HTR-8/SVneo (cell line): ENCODE results near the gene GC.
"Not testable (repeated sequence)": the region's sequence is repeated elsewhere in the genome, so short reads cannot be mapped to it uniquely, and the experiment has no call there.

ENCODE experiments used
- DNase-seq: peaks from one replicate; pipeline ENCODE4 v3.0.0; 2011; ENCODE audit warnings: low spot score, mixed read lengths; ENCODE audit not compliant: insufficient read length
- FAIRE-seq: peaks from 2 replicates; lab custom pipeline; 2011; peaks lifted over from hg19 to GRCh38; lab: Jason Lieb, UNC

The GC gene

DNA sequence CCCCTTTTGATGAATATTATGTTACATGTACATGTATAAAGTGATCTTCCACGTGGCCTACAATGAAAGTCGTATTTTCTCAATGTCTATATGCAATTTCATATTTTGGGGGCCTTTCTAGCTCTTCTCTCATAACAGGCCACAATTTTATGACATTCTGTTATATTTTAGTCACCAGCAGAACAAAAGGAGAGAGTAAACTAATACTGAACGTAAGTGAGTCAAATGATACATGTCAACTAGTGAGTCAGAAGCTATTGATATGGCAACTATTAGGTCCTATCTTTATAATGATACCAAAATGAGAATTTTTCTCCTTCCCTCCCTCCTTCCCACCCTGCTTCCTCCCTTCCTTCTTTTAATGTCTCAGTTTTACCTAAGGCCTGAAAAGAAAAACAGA lies 14.4 kb downstream of the GC start:
- FAIRE-seq: no peak

DNA sequence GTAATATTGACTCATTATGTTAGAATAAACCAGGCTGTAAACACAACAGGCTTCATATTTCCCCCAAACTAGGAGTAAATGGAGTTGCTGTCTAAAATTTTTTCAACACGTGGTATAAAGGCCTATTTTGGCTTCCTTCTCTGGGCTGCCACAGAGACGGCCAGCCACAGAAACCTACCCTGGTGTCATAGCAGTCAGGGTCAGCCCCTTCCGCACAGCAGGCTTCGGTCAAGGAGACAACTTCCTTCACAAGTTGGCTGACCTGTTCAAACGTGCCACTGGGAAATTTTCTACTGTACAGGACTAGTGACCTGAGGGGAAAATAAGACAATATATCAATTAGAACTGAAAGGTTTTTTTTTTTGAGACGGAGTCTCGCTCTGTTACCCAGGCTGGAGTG lies 15.8 kb downstream of the GC start:
- DNase-seq (no peak), FAIRE-seq (no peak)

More for the DNA sequence above, 14.4 kb downstream of the GC start:
- DNase-seq: no peak

DNA sequence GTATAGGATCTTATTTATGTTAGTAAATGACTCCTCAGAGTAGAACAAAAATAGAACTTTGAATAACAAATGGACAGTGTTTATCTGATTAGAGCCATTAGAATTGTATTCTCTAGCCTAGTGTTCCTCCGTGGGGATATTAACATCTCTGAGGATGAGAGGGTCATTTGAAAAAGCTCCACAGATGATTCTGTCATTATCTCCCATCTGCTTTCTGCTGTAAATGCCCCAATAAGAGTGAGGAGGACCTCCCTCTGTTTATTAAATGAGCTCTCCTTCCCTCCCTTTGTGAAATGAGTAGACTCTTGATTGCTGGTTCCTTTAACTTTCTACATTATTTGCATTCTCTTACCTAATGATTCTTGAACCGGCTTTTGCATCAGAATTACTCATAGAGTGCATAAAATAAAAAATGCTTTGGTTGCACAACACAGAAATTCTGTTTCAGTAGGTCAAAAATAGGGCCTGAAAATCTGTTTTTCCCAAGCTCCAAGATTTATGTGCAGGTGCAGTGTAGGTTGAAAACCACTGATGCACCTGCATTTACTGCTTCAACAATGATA lies 18.0 kb downstream of the GC start:
- no peak for DNase-seq
- FAIRE-seq: no peak

DNA sequence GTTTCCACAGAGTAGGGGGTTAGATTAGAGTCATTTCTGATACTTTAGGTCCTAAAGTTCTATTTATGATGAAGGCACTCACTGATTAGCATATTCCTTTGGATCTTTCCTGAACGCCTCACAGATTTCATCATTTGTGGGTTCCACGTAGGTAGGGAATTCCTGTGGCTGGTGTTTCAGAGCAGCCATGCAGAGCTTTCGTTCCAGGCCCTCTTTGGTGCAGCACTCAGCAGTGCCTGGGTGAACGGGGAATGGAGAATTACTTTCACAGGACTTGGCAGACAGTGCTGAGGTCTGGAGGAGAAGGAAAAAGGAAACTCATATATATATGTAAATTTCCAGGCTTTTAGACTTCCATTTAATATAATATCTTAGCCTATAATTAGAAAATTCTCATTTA lies 18.5 kb downstream of the GC start:
- no peak for DNase-seq
- FAIRE-seq: no peak

DNA sequence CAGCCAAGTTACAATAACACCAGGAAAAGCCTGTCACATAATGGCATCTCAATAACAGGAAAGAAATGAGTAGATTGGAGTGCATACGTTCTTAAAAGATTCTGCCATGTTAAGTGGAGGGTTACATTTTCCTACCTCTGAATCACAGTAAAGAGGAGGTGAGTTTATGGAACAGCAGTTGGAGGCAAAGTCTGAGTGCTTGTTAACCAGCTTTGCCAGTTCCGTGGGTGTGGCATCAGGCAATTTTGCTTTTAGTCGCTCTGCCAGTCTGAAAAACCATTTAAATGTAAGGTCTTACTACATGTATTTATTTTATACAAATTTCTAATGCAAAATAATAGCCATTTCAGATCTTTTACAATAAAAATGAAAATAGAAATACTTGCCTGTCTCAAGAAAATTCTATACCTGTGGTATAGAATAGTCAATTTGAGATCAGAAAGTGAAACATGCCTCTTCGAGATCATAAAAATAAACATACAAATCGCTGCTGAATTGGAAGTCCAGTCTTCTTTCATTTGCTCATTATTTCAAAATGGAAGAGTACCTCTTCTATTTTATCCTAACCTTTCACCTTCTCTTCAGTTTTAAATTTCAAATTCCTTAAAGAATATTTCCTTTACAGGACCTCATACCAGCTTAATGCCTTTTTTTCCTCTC lies 31.4 kb downstream of the GC start:
- DNase-seq (no peak), FAIRE-seq (no peak)

DNA sequence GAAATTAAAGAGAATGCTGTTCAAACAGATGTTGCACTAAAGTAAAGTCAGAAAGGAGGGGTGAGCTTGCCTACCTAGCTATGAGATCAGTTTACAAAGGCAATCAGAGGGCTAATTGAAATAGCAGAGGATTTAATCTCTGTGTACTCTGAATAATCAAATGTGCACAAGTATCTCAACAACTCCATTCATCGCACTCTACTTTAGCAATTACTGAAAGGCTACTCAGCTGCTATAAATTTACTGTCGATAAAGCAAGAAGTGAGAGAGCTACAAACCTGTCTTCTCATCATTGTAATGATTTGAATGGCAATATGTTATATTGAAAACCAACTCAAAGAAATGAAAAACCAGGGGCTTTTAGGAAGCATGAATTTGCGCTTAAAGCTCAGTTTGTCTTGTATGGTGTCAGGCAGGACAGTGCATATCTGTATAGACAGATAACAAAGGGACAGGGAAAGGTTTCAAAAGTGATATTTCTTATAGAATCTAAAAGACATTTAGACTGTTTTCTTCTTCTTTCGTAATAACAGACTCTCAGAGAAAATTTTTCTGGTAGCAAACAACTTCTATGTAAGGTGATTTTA lies 34.8 kb downstream of the GC start:
- no peak for DNase-seq
- FAIRE-seq: no peak

DNA sequence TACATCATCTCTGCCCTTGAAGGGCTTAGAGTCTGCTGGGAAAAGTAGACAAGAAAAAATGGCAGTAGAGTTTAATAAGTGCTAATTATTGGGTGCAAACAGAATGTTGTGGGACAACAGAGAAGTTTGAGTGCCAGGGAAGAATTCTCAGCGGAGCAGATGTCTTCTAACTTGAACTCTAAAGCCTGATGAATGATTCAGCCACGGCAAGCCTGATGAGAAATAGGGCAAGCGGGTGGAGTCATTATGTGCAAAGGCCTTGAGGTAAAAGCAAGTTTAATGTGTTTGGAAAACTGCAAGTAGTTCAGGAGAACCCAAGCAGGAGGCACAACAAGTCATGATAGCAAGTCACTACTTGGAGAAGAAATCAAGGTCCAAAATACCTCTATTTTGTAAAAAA lies 37.5 kb downstream of the GC start:
- DNase-seq (no peak), FAIRE-seq (no peak)

DNA sequence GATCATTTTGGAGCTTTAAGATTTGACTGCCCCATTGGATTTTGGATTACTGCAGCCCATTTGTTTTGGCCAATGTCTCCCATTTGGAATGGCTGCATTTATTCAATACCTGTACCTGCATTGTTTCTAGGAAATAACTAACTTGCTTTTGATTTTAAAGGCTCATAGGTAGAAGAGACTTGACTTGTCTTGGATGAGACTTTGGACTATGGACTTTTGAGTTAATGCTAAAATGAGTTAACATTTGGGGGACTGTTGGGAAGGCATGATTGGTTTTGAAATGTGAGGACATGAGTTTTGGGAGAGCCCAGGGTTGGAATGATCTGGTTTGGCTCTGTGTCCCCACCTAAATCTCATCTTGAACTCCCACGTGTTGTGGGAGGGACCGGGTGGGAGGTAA lies 45.1 kb downstream of the GC start:
- not testable (repeated sequence) for FAIRE-seq, DNase-seq

DNA sequence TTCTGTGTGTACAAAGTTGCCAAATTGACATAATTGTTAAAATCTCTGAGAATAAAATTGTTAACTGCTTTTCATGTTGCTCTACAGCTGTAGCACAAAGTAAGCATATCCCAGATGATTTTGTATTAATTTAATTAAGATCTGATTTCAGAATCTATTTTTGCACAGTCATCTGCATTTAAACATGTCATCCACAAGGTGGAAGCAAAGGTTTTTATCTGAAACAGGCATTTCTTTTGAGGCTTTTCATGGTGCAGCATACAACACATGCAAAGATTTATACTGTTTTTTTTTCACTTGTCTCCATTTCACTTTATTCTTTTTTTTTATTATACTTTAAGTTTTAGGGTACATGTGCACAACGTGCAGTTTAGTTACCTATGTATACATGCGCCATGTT lies 51.2 kb downstream of the GC start:
- FAIRE-seq (no peak), DNase-seq (no peak)

DNA sequence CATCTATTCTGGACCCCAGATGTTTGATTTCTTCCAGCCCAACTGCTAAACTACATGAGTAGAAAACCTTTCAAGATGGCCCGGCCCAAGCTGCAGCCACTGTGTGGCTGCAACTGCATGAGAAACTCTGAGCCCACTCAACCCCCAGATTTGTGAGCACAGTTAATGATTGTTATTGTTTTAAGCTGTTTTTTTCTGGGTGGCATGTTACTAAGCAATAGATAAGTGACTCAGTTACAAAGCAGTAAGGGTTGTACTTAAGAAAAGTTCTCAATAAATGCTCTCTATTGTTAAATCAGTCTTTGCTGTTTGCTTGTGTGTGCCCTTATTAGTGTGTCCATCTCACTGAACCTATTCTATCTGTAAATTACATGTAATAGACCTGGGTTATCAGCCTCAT lies 51.8 kb downstream of the GC start:
- no peak for DNase-seq
- FAIRE-seq: no peak

DNA sequence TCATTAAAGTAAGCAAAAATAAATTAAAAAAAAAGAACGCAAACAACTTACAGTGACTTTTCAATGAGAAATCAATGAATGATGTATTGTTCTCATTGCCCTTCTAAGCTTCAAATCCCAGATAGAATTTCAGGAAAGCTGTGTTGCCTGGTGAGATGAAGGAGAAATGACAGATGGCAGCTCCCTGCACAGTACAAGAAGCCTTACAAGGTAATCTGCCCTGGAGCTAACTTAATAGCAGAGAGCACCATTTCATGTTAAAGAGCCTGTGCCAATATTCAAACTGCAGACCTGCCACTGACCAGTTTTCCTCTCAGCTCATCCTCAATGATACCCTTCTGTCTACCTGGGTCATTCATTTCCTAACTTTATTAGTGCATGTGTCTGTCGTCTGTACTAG lies 54.0 kb downstream of the GC start:
- FAIRE-seq: no peak
- DNase-seq: no peak

DNA sequence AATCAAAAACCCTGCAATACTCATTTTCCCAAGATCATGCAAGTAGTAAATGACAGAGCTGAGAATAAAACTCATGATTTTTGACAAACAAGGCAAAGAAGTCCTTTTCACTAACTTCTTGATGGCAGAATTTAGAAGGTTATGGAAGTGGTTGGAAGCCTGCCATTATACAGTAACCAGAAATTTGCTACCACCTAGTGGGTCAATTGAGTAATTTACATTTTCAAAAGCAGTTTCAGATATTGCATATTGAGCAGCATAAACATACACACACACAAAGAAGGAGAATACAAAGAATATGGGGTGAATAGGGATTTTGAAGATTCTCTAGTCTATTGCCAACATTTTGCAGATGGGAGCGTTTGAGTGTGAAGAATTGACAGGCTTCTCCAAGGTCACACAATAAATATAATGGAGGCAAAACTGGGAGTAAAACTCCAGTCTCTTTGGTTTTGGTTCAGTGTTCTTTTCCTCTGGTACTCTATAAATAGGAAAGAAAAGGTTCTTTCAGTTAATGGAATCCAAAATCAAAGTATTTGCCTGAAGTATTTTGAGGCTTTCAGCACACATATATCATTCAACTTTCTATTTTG lies 70.2 kb downstream of the GC start:
- DNase-seq: peak; percentile 1
- no peak for FAIRE-seq

DNA sequence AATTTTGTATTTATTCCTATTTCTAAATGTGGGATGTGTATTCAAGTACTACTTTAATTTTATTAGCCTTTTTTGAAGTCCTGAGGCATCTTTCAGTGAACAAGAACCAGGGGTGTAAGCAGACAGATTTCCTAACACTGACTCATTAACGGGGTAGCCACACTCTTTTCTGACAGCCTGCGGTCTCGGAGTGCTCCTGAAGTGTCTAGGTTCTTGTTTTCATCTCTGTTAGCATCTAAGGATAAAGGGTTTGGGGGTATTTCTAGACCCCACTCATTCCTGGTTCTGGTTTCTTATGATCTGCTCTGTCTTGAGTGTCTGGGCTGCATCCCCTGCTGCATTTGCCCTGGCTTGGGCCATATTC lies 71.9 kb downstream of the GC start:
- no peak for DNase-seq
- FAIRE-seq: no peak

DNA sequence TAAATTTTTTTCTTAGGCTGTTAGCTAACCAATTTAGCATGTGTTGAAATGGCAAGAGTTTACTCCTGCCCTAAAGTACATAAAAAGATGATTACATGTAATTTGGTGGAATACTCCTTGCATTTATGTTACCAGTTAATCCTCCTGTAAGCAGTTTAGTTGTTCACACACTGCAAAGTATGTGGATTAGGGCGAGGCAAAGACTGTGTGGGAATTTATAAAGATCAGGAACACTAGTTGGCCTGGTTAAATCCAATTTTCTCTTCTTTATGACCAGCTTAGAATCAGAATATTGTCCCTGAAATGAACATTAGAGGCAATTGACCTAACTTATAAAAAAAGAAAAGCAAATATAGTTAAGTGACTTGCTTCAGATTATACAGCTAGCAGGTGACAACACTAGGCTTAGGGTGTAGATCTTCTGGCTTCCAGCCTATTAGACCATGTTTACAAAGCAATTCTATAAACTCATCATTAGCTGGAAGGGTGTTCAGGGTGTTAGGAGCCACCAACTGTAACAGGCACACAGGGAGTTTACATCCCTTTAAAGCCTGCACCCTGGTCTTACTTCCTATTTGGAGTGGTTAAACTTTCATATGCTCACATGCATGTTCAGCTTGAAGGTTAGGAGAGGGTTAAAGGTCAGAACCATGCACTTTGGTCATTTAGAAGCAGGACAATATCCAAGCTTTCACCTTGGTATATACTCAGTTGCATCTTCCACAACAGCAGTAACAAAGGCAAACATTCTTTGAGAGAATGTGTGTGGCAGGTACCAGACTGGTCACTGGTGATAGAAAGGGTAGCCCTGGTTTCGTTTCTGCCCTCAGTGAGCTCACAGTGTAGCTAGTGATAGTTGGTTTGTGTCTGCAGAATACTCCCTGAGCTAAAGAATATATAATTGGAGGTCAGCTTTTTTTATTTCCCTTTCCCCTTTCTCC lies 72.6 kb downstream of the GC start:
- no peak for FAIRE-seq
- DNase-seq: no peak

DNA sequence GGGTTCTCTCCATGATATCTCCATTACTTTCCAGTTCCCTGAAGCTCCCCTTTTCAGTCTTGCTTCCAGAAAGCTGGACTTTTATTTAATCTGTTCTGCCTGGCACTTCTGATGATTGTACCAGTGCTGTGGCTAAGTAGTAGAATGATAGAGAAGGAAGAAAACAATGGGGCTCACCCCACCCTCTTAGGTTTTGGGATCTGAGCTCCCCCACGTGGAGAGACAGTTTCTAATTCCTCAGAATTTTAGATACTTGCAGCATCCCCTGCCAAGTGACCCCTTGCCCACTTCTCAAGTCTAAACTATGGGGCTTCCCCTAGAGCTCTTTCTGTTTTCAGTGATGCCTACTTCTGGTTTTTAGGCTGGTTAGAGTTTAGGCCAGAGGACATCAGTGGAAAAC lies 73.9 kb downstream of the GC start:
- DNase-seq (no peak), FAIRE-seq (no peak)

DNA sequence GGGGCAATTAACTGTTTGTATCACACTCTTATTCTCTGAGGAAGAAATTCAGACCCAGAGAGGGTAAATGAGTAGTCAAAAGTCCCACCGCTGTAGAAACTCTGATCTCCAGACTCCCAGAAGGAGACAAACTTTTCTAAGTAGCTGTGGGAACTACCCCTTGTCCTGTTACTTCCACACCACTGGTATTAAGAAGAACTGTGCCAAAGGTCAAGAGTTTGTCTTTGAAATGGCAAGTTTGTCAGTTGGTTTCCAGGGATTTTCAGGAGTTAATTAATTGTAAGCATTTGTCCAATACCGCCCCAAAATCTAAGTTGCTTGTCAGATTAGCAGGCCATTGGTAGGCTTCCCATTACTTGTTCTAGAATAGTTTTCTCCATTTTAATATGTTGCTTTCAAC lies 85.7 kb downstream of the GC start:
- DNase-seq (no peak), FAIRE-seq (no peak)

DNA sequence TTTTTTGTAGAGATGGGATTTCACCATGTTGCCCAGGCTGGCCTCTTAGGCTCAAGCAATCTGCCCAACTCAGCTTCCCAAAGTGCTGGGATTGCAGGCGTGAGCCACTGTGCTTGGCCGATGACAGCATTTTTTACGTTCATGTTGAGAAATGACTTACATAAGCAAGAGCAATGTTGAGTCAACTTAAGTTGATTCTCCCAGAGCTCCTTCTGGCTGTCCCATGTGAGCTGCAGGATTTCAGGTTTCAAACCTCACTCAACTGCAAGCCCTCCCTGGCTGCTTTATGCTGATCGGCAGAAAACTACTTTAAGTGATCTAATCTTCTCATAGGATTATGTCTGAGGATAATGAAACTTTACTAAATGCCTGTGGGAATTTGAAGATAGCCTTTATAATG lies 86.8 kb downstream of the GC start:
- FAIRE-seq: no peak
- DNase-seq: no peak

DNA sequence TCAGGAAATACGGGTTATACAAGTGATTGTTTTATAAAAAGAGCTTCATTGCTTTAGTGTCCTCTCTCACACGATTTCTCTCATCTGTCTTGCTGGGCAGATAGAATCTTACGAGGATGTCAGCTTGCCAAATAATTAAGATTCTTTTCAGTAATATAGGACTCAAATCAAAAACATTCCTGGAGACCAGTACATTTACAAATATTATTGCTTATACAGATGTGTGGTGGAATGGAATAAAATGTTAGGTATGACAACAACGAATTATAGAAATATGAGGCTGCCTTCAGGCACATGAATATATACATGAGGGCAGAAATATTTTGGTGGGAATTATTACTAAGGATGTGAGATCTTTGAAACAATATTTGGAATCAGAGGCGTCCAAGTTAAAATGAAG lies 88.9 kb downstream of the GC start:
- no peak for DNase-seq
- FAIRE-seq: no peak

DNA sequence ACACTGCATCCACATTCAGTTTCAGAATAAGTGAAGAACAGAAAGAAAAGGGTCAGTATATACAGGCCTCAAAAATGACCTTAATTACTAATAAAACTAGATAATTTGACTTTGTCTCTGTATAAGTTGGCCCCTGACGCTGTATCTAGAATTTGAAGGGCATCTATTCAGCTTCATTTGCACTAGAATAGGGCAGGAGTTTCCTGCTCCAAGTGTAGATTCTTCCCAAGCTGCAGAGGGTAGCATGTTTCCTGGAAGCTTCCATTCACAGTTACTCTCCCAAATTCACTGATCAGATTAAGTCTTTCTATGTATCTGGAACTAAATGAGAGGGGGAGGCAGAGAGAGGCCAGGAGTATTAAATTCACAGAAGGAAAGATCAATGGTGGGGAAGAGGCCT lies 90.9 kb downstream of the GC start:
- no peak for DNase-seq
- FAIRE-seq: no peak

DNA sequence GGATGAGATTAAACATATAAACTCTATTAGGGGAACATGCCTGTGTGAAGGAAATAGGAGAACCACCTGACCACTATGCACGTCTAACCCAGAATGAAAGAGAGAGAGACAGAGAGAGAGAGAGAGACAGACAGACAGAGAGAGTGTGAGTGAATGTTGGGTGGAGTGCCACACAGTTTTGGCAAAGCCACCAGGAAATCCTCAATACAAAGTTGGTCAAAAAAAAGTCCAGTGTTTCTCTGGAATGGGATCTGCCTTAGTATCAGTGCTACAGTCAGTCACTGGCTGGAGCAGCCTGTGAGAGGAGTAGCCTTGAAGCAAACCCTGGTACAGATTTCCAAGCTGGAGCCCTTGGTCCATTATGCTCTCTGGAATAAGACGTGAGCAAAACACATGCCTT lies 91.7 kb downstream of the GC start:
- no peak for FAIRE-seq
- DNase-seq: no peak
